Measurements from ENCODE around the gene ZNRF1.

DNA sequence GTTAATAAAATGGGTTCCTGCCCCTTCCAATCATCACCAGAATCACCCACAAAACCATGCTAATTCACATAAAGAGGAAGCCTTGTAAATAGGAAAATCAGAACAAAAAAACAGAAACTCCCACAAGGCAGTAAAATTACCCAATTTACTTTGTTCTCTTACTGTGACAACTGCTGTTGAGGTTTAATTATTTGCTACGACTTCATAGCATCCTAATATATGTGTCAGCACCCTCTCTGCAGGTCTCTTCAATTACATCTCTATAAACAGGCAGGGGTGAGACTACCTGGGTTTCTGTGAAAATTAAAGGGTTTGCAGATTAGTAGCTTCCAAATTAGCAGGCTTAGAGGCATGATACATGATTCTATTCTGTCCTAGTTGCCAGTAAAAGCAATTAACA is 16.6 kb upstream of the ZNRF1 start:
- no peak for TF ChIP-seq EZH2 (IDR thresholded peaks at IDR 0.05)
- TF ChIP-seq POLR2AphosphoS5 (IDR thresholded peaks at IDR 0.05; ENCODE audit: borderline replicate concordance, low read depth, low read length), result no peak
